Left ventricle myocardium inferior (tissue), 1 donor: Measurements from ENCODE around the gene POU4F1. TPM values are rescaled to one million over a fixed set of nuclear protein-coding genes. Genes with fewer than 3 reads are reported as not detected.

Experiments used
- DNase-seq: peaks from one replicate; pipeline ENCODE4 v3.0.0-alpha.2; 2020
- H3K27ac ChIP-seq: fragments of 200-600 bp; replicated peaks from 2 replicates; pipeline ENCODE4 v1.8.0; 2021
- H3K27me3 ChIP-seq: fragments of 200-600 bp; 2 replicates; pipeline ENCODE4 v1.8.0; 2021; ENCODE audit warnings: low read depth
- H3K36me3 ChIP-seq: fragments of 200-600 bp; 2 replicates; pipeline ENCODE4 v1.8.0; 2021
- H3K4me1 ChIP-seq: fragments of 200-600 bp; 2 replicates; pipeline ENCODE4 v1.8.0; 2021
- H3K4me3 ChIP-seq: fragments of 200-600 bp; 2 replicates; pipeline ENCODE4 v1.8.0; 2021; ENCODE audit warnings: mild to moderate bottlenecking, moderate library complexity
- H3K9me3 ChIP-seq: fragments of 200-600 bp; replicated peaks from 2 replicates; pipeline ENCODE4 v1.8.0; 2021
- CTCF ChIP-seq: fragments of 200-600 bp; IDR thresholded peaks from 2 replicates; pipeline ENCODE4 v1.8.0; 2021; ENCODE audit warnings: antibody characterized with exemption, mild to moderate bottlenecking, borderline replicate concordance
- intact Hi-C: fragments of 100-400 bp; cut with micrococcal nuclease; formaldehyde crosslinking; loops from one replicate; pipeline ENCODE4 v1.11.0; 2022
- total RNA-seq: library from RNA; stranded (reverse); fragmentation: NEBNext Ultra II Directional; extraction: Animal tissue kit (Norgen Biotek cat#: 25700); gene quantifications from one replicate; pipeline ENCODE4 v1.2.1, GENCODE V29; 2021
- donor health status: DM: no; HTN: yes; CAD: no; lungs with severe emphysema.

Gene POU4F1
- total RNA-seq, 1 donor from 2014 or later, result not detected

GRCh38 chr13:78623132-78623531 lies 19.8 kb upstream of the POU4F1 start:
- Histone ChIP-seq H3K4me1 (no peaks in the 10 kb centered on the region), H3K9me3 (no peaks in the 10 kb centered on the region), H3K27ac (no peak overlapping the region), H3K36me3 (peaks cover 33% of the 10 kb centered on the region), H3K27me3 (no peaks in the 10 kb centered on the region), H3K4me3 (no peak overlapping the region)
- no peak for TF ChIP-seq CTCF
- DNase-seq, result no peak
- intact Hi-C loops, result no loop called here

GRCh38 chr13:78620936-78621470 lies 17.7 kb upstream of the POU4F1 start:
- intact Hi-C loops, result no loop called here
- H3K9me3 ChIP-seq, result no peaks in the 10 kb centered on the region

GRCh38 chr13:78618411-78618810 lies 15.1 kb upstream of the POU4F1 start:
- intact Hi-C loops, result no loop called here
- Histone ChIP-seq H3K4me1 (no peaks in the 10 kb centered on the region), H3K27me3 (no peaks in the 10 kb centered on the region), H3K27ac (no peak overlapping the region), H3K4me3 (no peak overlapping the region), H3K36me3 (peaks cover 45% of the 10 kb centered on the region), H3K9me3 (no peaks in the 10 kb centered on the region)
- no peak for DNase-seq
- TF ChIP-seq CTCF, result no peak

More at GRCh38 chr13:78620936-78621470, 17.7 kb upstream of the POU4F1 start:
- Histone ChIP-seq H3K27ac (no peak overlapping the region), H3K27me3 (no peaks in the 10 kb centered on the region), H3K4me1 (no peaks in the 10 kb centered on the region), H3K4me3 (no peak overlapping the region), H3K36me3 (peaks cover 36% of the 10 kb centered on the region)
- DNase-seq, result no peak
- TF ChIP-seq CTCF, result no peak

- no peak for TF ChIP-seq CTCF
- H3K27me3 ChIP-seq, result peaks cover 63% of the 10 kb centered on the region
- no peak overlapping the region for H3K4me3 ChIP-seq
- intact Hi-C loops, result no loop called here
- no peaks in the 10 kb centered on the region for H3K9me3 ChIP-seq
- no peak for DNase-seq
- H3K36me3 ChIP-seq, result peaks cover 25% of the 10 kb centered on the region
- H3K4me1 ChIP-seq, result peaks cover 37% of the 10 kb centered on the region
- H3K27ac ChIP-seq, result no peak overlapping the region
These were observed 7.7 kb upstream of the POU4F1 start for GRCh38 chr13:78611040-78611439.

GRCh38 chr13:78610381-78610883 lies 7.1 kb upstream of the POU4F1 start:
- intact Hi-C loops, result no loop called here
- no peak for TF ChIP-seq CTCF
- Histone ChIP-seq H3K27me3 (peaks cover 69% of the 10 kb centered on the region), H3K36me3 (peaks cover 19% of the 10 kb centered on the region), H3K4me3 (no peak overlapping the region), H3K4me1 (peaks cover 37% of the 10 kb centered on the region), H3K9me3 (no peaks in the 10 kb centered on the region), H3K27ac (no peak overlapping the region)
- DNase-seq, result no peak
